Stimulated activated CD4-positive, alpha-beta T cell treated with anti-CD3 and anti-CD28 coated beads, TNF-alpha, amount 100 ng/mL, for 1 hour (primary cell): Measurements from ENCODE around the gene EXOC3L2.

Experiments used
- DNase-seq, 3 donors: peaks; one replicate each; pipeline ENCODE4 v3.0.0-alpha.2; 2020; ENCODE audit warnings: low read depth in 3 of 3, low spot score in 1 of 3

EXOC3L2 gene

DNA sequence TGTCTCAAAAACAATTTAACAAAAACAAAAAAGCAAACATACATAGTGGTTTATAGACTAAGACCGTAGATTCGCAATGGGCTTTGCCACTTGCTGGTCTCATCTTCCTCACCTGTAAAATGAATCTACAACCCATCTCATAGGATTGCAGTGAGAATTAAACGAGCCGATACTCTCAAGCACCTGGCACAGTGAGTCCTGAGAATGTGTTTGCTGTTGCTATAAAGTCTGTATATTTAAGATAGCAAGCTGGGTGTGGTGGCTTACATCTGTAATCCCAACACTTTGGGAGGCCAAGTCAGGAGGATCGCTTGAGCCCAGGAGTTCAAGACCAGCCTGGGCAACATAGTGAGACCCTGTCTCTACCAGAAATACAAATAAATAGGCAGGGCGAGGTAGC is 22.5 kb downstream of the EXOC3L2 start:
- DNase-seq: no peak

- no peak for DNase-seq
Measured at GRCh38 chr19:45218911-45219743, 26.1 kb downstream of the EXOC3L2 start.

DNA sequence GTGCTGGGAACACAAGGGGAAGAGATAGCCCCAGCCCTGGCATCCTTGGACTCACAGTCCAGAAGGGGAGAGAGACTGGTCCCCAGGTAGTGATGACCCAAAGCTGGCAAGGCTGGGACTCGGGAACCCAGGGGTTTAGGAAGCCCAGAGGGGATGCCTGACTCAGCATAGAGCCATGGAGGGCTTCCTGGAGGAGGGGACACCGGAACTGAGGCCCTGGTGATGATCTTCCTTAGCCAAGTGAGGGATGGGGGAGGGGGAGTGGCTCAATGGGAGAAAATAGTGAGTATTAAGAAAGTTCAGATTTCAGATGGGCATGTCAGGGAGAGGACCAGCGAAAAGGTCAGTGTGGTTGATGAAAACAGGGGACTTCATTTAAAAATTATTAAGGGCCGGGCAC is 26.8 kb downstream of the EXOC3L2 start:
- no peak for DNase-seq

DNA sequence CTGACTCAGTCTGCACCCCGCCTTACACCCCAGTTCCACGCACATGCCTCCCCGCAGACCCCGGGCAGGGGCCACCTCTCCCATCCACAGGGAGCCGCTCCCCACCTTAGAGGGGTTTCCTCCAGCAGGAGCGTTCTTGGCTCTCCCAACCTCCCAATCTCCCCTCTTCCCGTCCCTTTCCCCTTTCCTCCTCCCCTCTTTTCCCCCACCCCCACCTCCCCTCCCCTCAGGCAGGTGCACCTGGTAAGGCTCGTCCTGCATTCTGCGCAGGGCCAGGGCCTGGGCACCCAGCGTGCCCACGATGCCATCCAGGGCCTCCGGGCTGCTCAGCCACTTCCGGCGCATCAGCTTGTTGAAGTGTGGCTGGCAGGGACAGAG is 27.3 kb downstream of the EXOC3L2 start:
- DNase-seq: no peak

DNA sequence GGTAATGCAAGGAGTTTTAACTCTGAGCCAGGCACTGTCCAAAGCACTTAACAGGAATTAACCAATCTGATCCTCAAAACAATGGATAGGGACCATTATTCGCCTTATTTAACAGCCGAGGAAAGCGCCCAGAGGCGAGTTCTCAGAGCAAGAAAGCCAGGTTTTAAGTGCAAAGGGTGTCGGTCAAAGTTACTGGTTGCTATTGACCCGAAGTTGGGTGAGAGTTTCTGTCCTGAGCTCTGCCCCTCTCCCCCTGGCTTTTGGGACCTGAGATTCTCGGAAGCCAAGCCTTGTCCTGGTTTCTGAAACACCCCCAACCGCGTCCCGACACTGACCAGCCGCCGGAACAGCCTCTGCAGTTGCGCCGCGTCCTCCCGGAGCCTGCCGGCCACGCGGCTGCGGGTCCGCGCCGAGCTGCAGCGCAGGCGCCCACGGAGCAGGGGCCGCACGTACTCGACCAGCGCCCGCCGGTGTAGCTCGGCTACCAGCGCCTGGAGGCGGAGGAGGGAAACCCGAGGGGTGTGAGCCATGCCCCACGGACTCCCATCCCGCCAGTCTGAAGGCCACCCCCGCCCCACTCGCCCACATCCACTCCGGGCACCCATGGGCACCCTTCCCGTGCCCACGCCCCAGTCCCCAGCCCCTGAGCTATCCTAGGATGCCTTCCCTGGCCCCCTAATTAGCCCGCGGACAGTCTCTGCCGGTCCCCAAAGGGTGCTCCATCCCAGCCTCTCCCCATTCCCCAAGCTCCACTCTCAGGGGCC is 27.8 kb downstream of the EXOC3L2 start:
- DNase-seq: no peak

- DNase-seq: no peak
Measured at GRCh38 chr19:45216667-45217066, 28.5 kb downstream of the EXOC3L2 start.

- DNase-seq: no peak
Measured at GRCh38 chr19:45215391-45216191, 29.6 kb downstream of the EXOC3L2 start.

- no peak for DNase-seq
Measured at GRCh38 chr19:45213031-45213430, 32.2 kb downstream of the EXOC3L2 start.

DNA sequence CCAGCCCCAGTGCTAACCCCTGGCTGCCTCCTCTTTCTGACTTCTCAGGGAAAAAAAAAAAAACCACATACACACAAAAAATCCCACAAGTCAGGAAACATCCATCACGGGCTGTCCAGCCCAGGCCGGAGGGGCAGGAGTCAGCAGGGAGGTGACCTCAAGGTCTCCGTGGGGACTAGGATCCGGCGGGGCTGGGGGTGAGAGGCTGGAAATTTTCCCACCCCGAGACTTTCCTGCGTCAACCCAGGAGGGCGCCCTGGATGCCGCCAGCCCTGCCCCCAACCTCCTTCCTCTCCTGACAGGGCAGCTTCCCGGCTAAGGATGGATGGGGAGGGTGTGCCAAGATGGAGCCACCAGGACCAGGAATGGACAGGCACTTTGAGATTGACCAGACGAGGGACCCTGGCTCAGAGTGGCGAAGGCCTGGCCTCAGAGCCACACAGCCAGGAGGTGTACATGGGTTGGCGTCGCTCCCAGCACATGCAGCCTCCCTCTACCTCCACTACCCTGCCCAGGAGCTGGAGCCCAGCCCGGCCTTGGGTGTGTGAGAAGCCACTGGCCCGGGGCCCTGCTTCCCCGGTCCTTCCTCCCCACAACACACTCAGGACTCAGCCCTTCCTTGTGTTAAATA is 33.3 kb downstream of the EXOC3L2 start:
- no peak for DNase-seq

GRCh38 chr19:45206328-45206727 is 38.9 kb downstream of the EXOC3L2 start:
- DNase-seq: no peak

DNA sequence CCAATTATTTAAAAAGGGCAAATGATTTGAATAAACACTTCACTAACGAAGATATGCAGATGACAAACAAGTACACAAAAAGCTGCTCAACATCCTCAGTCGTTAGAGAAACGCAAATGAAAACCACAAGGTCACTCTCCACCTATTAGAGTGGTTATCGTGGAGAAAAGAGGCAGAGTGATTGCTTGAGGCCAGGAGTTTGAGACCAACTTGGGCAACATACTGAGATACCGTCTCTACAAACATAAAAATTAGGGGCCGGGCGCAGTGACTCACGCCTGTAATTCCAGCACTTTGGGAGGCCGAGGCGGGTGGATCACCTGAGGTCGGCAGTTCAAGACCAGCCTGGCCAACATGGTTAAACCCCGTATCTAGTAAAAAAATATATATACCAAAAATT is 39.4 kb downstream of the EXOC3L2 start:
- no peak for DNase-seq

GRCh38 chr19:45202637-45203036 is 42.6 kb downstream of the EXOC3L2 start:
- DNase-seq: no peak

DNA sequence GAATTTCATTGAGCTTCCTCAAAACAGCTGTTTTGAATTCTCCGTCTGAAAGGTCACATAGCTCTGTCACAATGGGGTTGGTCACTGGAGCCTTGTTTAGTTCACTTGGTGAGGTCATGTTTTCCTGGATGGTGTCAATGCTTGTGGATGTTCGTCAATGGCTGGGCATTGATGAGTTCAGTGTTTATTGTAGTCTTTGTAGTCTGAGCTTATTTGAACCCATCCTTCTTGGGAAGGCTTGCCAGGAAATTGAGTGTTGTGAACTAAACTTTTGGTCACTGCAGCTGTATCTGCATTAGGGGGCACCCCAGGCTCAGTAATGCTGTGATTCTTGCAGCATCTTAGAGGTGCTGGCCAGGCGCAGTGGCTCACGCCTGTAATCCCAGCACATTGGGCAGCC is 44.6 kb downstream of the EXOC3L2 start:
- no peak for DNase-seq

DNA sequence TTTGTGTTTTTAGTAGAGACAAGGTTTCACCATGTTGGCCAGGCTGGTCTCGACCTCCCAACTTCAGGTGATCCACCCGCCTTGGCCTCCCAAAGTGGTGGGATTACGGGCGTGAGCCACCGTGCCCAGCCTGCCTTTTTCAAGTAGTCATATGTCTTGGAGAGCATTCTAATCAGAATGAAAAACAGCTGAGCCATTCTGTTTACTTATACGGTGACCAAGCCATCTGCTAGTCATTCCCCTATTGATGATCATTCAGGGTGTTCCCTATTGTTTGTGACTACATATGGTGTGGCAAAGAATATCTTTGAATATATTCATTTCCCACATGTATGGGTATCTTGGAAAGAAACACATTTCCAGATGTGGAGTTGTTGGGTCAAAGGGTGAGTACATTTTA is 49.4 kb downstream of the EXOC3L2 start:
- DNase-seq: no peak

DNA sequence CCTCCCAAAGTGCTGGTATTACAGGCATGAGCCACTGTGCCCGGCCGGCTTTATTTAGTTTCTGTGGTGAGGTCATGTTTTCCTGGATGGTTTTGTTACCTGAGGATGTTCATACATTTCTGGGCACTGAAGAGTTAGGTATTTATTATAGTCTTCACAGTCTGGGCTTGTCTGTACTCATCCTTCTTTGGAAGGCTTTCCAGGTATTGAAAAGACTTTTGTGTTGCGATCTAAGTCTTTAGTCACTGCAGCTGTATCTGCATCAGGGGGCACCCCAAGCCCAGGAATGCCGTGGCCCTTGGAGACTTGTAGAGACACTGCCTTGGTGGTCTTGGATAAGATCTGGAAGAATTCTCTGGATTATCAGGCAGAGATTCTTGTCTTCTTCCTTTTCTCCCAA is 53.8 kb downstream of the EXOC3L2 start:
- no peak for DNase-seq

- DNase-seq: no peak
Measured at GRCh38 chr19:45189971-45190370, 55.2 kb downstream of the EXOC3L2 start.

DNA sequence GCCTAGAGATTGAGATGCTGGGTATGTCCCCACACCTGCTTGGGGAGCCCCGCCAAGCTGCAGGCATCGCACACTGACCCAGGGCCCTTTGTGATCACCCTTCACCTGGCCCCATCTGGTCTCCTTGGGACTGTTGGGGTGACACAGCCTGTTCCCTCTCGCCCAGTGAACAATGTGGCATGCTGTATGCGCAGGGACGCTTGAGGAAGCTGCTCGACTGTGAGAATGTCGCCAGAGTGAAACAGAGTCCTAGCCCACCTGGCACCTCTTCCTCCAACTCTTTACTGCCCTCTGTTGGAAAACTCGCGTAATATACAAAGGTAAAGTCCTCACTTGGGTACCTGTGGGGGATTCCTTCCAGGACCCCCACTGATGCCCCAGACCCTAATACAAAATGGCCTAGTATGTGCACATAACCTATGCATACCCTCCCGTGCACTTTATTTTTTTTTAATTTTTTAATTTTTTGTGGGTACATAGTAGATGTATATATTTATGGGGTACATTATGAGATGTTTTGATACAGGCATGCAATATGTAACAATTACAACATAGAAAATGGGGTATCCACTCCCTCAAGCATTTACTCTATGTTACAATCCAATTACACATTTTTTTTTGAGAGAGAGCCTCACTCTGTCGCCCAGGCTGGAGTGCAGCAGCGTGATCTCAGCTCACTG is 57.6 kb downstream of the EXOC3L2 start:
- no peak for DNase-seq

GRCh38 chr19:45186509-45187334 is 58.5 kb downstream of the EXOC3L2 start:
- no peak for DNase-seq

DNA sequence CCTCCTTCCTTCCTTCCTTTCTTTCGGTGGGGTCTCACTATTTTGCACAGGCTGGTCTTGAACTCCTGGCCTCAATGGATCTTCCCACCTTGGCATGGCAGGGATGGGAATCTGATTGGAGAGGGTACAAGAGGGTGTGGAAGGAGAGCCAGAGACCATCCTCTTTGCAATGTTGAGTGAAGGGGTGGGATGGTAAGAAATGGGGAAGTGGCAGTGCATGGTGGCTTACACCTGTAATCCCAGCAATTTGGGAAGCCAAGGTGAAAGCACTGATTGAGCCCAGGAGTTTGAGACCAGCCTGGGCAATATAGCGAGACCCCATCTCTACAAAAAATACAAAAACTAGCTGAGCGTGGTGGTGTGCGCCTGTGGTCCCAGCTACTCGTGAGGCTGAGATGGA is 61.1 kb downstream of the EXOC3L2 start:
- DNase-seq: no peak

DNA sequence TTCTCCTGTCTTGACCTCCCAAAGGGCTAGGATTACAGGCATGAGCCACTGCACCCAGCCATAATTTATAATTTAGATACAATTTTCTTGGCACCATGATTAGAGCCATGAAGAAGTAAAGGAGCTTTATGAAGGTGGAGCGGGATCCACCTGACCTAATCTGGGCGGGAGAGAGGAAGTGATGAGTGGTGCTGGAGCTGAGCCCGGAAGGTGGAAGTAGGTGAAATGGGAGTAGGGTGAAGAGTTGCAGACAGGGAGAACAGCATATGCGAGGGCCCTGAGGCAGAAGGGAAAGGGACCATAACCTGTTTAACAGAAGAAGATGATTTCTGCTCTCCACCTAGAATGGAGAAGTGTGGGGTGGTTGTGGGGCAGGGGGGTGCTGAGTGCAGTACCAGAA is 62.4 kb downstream of the EXOC3L2 start:
- DNase-seq: no peak
